Activated naive CD4-positive, alpha-beta T cell treated with anti-CD3 and anti-CD28 coated beads, Interleukin-2, amount 50 U/mL, for 72 hours (primary cell): Measurements from ENCODE around the gene TMPRSS6. TPM values are rescaled to one million over a fixed set of nuclear protein-coding genes. Genes with fewer than 3 reads are reported as not detected.

Experiments
- ATAC-seq, 2 donors: fragments of 150-1000 bp; cut with Tn5 transposase; 2 replicates each; pipeline ENCODE4 v1.10.0; 2021; ENCODE audit warnings: mild to moderate bottlenecking in 2 of 2, moderate library complexity in 2 of 2
- DNase-seq, 2 donors: peaks; one replicate each; pipeline ENCODE4 v3.0.0; 2021 to 2022; ENCODE audit warnings: low spot score in 2 of 2
- H3K27ac Mint-ChIP-seq, 2 donors: one replicate each; pipeline ENCODE4 v1.8.0; 2022; ENCODE audit warnings: mild to moderate bottlenecking in 2 of 2, mixed read lengths in 2 of 2
- H3K36me3 Mint-ChIP-seq, 2 donors: one replicate each; pipeline ENCODE4 v1.8.0; 2022; ENCODE audit warnings: mixed read lengths in 2 of 2
- H3K9me3 Mint-ChIP-seq, 2 donors: one replicate each; pipeline ENCODE4 v1.8.0; 2022; ENCODE audit warnings: mixed read lengths in 2 of 2
- total RNA-seq, 2 donors: library from RNA; stranded (reverse); gene quantifications; one replicate each; pipeline ENCODE4 v1.2.3, GENCODE V29; 2022

Gene TMPRSS6
- total RNA-seq, 2 donors from 2014 or later, result 8.7 to 27.8 TPM

DNA sequence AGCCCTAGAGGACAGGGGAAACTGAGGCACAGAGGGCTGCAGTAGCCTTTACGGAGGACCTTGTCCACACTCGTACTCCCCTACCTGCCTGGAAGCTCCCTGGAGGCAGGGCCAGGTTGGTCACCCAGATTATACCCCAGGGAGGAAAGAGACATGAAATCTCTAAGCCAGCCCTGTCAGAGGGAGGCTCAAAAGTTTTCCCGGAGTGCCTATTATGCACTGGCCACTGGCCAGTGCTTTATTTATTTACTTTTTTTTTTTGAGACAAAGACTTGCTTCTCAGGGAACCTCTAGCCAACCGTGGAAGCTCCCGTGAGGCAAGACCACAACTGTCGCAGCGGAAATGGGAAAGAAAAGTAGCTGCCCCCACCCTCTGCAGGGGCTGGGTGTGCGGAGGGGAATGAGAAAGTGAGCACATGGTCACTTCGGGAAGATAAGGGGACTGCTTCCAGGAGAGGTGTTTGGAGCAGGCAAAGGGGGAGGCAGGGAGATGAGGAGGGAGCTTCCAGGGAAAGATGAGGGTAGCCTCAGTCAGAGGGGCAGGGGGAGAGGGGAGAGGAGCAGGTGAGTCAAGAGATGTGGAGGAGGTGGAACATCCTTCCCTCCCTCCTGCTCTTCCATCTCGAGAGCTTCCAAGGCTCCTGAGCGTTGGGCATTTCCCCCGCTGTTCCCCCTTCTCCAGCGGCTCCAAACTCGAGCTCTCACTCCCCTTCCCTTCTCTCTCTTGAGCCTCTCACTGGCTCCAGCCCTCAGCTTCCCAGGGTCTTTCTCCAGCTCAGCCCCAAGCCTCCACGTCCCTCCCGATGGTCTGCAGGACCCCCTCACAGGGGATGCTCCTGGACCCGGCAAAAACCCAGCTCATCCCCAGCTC, 35.9 kb upstream of the TMPRSS6 start:
- Mint-ChIP-seq H3K36me3 (peaks cover 51 to 64% of the 10 kb centered on the region in 2 donors), H3K27ac (peak overlapping the region; percentile 70 to 92), H3K9me3 (no peaks in the 10 kb centered on the region)
- no peak for DNase-seq
- ATAC-seq, result no peak

DNA sequence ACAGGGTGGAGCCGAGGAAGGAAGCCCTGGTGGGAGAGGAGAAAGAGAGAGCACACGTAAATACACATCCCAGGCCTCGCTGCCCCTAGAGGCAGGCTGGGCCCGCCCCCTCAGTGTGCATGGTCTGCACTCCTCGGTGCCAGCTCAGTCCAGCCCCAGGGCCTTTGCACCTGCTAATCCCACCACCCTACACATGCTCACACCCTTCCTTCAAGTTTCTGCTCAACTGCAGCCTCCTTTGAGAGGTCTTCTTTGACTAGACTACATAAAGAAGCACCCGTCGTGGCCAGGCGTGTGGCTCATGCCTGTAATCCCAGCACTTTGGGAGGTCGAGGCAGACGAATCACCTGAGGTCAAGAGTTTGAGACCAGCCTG, 34.7 kb upstream of the TMPRSS6 start:
- no peak for ATAC-seq
- peak overlapping the region; percentile 11 to 92 for H3K27ac Mint-ChIP-seq

DNA sequence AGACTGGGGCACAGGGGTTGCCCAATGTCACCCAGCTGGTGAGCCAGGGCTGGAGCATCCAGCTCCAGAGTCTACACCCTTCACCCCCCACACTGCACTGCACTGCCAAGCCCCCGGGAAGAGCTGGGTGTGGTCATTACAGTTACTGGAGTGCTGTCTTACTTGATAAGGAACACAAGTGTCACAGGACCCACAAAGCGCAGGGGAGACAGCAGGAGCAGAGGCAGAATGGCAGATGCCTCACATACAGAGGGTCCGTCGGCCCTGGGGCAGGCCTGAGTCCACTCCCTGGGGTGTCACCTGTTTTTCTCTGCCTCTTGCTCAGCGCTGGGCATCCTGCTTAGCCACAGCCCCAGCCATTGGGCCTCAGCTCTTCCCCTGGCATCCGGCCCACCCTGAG, 32.5 kb upstream of the TMPRSS6 start:
- DNase-seq, result no peak
- peaks cover 48 to 58% of the 10 kb centered on the region in 2 donors for H3K36me3 Mint-ChIP-seq

More for the DNA sequence above, 34.7 kb upstream of the TMPRSS6 start:
- H3K36me3 Mint-ChIP-seq, result peaks cover 51 to 60% of the 10 kb centered on the region in 2 donors
- no peak for DNase-seq
- no peaks in the 10 kb centered on the region for H3K9me3 Mint-ChIP-seq

DNA sequence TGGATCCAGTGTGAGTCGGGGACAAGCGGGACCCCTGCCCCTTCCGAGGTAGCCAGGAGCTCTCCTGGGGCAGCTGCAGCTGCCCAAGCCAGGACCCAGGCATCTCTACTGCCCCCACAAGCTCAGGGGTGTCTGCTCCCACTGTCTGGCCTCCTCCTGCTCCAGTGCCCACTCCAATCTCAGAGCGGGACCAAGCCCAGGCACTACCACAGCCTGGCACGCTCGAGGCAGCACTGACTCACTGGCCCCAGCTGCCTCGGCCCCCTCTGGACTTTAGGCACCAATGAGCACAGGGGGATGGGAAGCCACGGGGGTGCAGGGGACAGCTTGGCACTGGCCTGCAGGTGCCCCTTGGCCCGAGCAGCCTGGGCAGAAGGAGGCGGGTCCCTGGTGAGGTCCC, 32.0 kb upstream of the TMPRSS6 start:
- H3K9me3 Mint-ChIP-seq, result no peaks in the 10 kb centered on the region
- peaks cover 48 to 58% of the 10 kb centered on the region in 2 donors for H3K36me3 Mint-ChIP-seq
- H3K27ac Mint-ChIP-seq, result no peak overlapping the region
- no peak for DNase-seq
- ATAC-seq, result no peak

More for the DNA sequence above, 32.5 kb upstream of the TMPRSS6 start:
- Mint-ChIP-seq H3K27ac (peak overlapping the region; percentile 74 to 79), H3K9me3 (no peaks in the 10 kb centered on the region)
- ATAC-seq, result no peak

DNA sequence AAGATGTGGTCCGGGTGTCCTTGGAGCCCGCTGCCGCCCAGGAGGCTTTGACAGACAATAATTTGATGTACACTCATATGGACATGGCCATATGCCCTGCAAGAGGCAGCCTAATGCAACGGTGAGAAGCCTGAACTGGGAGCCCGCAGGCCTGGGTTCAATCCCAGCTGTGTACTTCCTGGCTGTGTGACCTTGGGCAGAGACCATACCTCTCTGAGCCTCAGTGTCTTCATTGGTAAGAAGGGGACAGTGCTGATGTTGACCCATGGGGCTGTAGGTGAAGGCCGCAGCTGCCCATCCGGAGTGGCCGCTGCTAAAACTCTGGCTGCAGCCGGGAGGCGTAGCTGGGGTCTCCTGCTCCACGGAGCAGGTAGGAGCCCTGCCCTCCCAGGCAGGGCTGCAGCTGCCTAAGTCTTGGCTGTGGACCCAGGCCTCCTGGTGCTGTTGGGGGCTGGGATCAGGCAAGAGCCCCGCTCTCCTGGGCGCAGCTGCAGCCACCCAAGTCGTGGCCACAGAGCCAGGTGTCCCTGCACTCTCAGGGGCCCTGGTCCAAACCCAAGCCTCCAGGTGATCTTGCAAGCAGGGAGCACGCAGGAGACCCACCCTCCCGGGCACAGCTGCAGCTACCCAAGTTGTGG, 31.3 kb upstream of the TMPRSS6 start:
- DNase-seq, result no peak
- Mint-ChIP-seq H3K27ac (peak overlapping the region in 1 of 2 donors; percentile 50), H3K9me3 (no peaks in the 10 kb centered on the region), H3K36me3 (peaks cover 43 to 53% of the 10 kb centered on the region in 2 donors)
- no peak for ATAC-seq

DNA sequence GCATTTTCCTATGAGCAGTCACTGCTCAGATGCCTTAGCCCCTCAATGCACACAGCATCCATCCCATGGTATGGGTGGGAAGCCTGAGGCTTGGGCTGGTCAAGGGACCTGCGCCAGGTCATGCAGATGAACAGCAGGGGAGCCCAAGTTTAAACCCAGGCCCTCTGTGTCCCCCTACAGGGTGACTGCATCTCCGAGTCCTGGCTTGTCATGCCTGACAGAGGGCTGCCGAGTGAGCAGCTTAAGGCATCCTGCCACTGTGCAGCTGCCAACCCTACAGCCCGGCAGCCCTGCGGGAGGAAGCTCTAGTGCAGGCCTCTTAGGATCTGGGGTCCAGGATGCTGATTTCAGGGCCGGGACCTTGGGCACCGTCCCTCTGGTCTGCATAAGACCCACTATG, 30.2 kb upstream of the TMPRSS6 start:
- H3K36me3 Mint-ChIP-seq, result peaks cover 39 to 50% of the 10 kb centered on the region in 2 donors
- no peak for ATAC-seq
- DNase-seq, result no peak
- peak overlapping the region; percentile 95 to 98 for H3K27ac Mint-ChIP-seq
- H3K9me3 Mint-ChIP-seq, result no peaks in the 10 kb centered on the region

DNA sequence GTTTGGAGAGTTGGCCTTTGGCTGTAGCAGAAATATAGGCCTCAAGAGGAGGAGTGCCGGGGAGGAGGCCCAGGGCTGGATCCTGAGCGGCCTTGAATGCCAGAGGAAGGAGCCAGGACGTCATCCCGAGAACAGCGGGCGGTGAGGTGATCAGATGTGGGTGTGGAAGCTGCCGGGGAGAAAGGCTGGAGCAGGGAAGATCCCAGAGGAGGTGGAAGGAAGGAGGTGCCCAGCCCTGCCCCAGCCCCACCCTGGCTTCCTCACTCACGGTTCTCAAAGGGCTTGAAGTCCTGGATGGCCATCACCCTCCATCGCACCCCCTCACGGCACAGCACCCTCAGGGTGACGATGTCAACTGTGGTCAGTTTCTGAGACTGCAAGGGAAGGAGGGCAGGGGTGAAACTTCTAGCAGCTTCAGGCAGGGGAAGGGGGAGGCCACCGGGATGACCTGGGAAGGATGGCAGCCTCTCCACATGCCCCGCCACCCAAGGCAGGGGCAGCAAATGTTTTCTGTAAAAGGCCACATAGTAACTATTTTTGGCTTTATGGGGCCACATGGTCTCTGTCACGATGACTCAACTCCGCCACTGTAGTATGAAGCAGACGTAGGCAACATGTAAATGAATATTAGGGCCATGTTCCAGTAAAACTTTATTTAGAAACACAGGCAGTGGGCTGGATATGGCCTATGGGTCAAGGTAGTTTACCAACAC, 29.5 kb upstream of the TMPRSS6 start:
- ATAC-seq (peak in 1 of 2 donors; percentile 43), DNase-seq (peak in 1 of 2 donors; percentile 76)
- no peaks in the 10 kb centered on the region for H3K9me3 Mint-ChIP-seq
- H3K27ac Mint-ChIP-seq, result peak overlapping the region; percentile 95 to 98
- H3K36me3 Mint-ChIP-seq, result peaks cover 33 to 50% of the 10 kb centered on the region in 2 donors

DNA sequence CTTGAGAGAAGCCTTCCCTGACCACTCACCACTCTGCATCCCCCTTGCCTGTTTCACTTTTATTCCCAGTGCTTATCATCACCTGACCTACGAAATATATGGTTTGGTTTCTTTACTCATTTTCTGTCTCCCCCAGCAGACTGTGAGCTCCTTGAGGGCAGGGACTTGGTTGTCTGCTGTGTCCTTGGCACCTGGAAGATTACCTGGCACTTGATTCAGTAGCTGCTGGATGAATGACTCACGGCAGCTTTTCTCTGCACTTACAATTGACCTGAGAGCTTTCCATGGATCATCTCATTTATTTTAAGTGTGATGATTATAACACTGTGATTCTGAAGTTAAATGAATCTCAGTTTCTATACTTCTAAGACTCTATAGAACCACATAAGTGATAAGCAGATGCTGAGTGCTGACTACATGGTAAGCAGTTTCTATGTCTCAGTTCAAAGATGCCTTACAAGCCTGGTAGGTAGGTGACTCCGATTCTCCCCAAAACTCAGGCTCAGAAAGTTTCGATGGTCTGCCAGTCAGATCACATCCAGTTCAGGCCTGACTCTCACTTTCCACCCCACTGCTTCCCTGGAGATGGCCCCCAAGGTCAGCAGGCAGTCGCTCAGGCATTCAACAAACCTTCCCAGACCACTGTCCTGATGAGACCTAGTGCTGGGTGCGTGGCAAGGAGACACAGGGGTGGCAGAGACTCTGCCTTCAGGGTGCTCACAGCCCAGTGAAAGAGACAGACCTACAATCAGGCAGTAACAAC, 28.6 kb upstream of the TMPRSS6 start:
- H3K9me3 Mint-ChIP-seq, result no peaks in the 10 kb centered on the region
- peaks cover 26 to 42% of the 10 kb centered on the region in 2 donors for H3K36me3 Mint-ChIP-seq
- peak in 1 of 2 donors; percentile 80 for DNase-seq
- ATAC-seq, result peak; percentile 83 to 90
- H3K27ac Mint-ChIP-seq, result peak overlapping the region; percentile 95 to 98

DNA sequence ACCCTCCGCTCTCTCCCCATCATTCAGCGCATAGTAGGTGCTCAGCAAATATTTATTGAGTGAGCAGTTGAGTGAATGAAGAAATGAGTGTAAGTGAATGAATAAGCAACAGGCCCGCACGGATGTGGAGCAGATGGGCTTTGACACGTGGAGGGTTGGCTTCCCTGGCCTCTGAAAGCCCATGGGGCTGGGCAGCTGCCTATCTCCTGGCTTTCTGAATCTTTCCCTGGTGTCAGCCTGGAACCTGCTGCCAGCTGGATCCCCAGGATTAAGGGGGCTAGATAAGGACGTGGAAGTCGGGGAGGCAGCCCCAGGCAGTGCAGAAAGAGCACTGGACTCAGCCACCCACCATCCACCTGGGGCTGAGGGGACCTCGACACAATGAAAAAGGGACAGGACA, 27.6 kb upstream of the TMPRSS6 start:
- peaks cover 29 to 47% of the 10 kb centered on the region in 2 donors for H3K36me3 Mint-ChIP-seq
- peak overlapping the region; percentile 95 to 98 for H3K27ac Mint-ChIP-seq
- H3K9me3 Mint-ChIP-seq, result no peaks in the 10 kb centered on the region
- ATAC-seq (no peak), DNase-seq (no peak)

DNA sequence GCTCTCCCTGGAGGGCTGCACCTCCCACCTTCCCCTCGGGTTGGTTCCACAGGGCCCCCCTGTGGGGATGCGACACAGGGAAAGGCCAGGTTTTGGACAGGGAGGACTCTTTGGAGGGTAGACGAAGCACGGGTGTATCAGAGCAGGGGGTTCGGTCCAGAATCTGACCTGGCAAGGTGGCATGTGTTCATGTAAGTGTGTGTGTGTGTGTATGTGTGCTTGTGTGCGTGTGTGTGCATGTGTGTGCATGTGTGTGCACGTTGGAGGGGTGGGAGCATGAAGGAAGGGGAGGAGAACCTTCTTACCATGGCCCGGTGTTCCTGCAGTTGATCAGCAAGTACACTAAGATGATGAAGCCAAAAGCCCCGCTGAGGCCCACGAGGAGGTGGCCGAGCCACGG, 25.5 kb upstream of the TMPRSS6 start:
- Mint-ChIP-seq H3K9me3 (no peaks in the 10 kb centered on the region), H3K36me3 (peaks cover 30 to 41% of the 10 kb centered on the region in 2 donors), H3K27ac (peak overlapping the region; percentile 11 to 50)
- ATAC-seq (no peak), DNase-seq (no peak)

DNA sequence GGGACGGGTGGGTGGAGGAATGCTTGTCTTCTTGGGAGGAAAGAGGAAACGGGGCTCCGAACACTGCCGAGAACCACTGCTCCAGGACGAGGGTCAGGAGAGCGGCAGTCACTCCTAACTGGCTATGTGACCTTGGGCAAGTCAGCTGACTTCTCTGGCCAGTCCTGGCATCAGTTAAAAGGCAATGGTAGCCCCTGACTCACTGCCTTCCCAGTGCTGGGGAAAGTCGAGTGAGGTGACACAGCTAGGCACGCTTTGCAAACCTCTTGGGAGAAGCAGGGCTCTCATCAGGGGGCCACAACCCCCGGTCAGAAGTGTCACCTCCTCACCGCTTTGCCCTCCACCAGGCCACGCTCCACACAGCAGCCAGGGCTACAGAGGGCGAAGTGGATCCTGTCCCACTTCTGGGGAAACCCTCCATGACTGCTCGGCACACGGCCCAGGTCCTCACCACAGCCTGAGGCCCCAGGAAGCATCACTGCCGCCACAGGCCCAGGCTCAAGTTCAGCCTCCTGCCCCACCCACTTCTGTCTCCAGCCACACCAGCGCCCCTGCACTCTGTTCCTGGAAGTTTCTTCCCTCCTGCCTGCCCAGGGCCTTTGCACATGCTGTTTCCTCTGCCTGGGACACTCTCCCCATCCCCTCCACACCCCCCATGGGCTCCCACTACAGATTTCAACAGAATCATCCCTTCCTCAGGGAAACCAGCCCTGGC, 23.9 kb upstream of the TMPRSS6 start:
- no peak for ATAC-seq
- H3K9me3 Mint-ChIP-seq, result no peaks in the 10 kb centered on the region
- no peak for DNase-seq
- H3K27ac Mint-ChIP-seq, result peak overlapping the region; percentile 61 to 91
- H3K36me3 Mint-ChIP-seq, result peaks cover 31 to 35% of the 10 kb centered on the region in 2 donors

DNA sequence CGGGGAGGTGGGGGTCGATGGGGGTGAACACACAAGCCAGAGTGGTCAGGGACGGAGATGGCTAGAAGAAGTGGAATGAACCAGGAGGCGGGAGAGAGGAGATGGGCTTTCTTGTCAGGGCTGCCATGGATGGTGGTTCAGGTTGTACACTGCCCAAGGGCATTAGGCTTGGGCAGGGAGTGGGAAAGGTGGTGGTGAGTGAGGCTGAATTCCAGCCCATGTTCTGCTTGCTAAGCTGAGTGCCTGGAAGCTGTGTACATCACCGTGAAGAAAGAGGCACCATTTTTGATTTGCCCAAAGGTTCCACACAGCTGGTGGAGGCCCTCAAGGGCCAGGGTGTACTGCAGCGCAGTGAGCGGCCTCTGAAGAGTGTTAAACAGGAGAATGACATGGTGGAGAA, 23.3 kb upstream of the TMPRSS6 start:
- Mint-ChIP-seq H3K36me3 (peaks cover 24 to 30% of the 10 kb centered on the region in 2 donors), H3K27ac (peak overlapping the region; percentile 61 to 90)

DNA sequence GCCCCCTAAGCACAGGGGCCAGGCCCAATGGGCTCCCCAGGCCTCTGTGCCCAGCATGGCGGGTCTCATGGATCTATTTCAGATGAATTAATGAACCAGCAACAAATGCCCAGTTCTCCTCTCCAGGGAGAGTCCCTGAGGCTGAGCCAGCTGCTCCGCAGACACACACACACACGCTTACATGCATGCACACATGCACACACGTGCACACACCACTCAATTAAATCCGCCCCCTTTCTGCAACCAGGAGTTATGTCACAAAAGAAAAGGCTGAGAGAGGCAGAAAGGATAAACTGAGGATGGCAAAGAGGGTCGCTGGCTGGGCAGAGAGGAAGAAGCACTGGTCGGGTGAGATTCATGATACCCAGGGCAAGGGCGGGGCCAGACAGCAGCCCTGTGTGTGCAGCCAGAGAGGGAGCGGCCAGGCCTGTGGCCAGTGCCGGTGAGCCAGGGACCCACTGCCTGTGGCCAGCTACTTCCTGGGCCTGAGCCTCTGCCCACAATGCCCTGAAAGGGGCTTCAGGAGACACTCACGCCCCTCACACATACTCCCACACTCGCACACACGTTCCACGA, 20.4 kb upstream of the TMPRSS6 start:
- peak overlapping the region; percentile 11 to 70 for H3K27ac Mint-ChIP-seq
- no peak for DNase-seq
- ATAC-seq, result no peak
- H3K9me3 Mint-ChIP-seq, result no peaks in the 10 kb centered on the region
- peaks cover 9 to 40% of the 10 kb centered on the region in 2 donors for H3K36me3 Mint-ChIP-seq

More for the DNA sequence above, 23.3 kb upstream of the TMPRSS6 start:
- H3K9me3 Mint-ChIP-seq, result no peaks in the 10 kb centered on the region
- no peak for DNase-seq
- ATAC-seq, result no peak

DNA sequence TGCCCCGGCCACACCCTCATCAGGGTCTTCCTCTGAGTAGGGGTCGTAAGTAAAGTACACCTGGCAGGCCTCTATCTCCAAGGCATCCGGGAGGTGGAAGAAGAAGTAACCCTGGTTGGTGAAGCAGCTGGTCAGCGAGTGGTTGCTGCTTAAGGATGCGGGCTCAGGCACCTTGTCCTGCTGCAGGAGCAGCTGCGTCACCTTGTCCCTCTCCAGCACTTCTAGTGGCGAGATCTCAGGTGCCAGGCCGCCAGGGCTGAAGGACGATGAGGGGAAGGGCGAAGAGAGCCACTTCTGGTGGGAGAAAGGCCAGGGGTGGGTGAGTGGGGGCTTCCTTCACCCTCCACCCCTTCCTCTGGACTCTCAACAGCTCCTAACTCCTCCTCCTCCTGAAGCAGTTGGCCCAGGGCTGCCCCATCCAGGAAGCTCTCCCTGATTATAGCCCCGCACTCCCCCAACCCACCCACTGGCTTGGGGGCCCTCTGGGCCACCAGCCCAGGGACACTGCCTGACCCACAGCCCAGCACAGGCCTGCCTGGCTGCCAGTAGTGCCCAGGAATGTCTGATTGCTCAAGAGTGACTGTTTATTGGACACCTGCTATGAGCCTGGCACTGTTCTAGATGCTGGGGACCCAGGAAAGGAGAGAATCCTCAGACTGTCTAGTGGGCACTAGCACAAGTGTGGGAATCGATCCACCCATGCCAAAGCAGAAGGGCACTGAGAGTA, 19.2 kb upstream of the TMPRSS6 start:
- Mint-ChIP-seq H3K27ac (peak overlapping the region in 1 of 2 donors; percentile 80), H3K36me3 (peaks cover 9 to 49% of the 10 kb centered on the region in 2 donors), H3K9me3 (no peaks in the 10 kb centered on the region)
- no peak for DNase-seq
- no peak for ATAC-seq
